Retinal pigment epithelial cell (primary cell): Measurements from ENCODE around the gene TRNT1.
A peak's percentile ranks its signal among the peaks of the same experiment; 100 is the strongest.

Experiments
- DNase-seq: peaks from one replicate; pipeline ENCODE4 v3.0.0-alpha.2; 2010; ENCODE audit warnings: low read depth
- H3K4me3 ChIP-seq: 2 replicates; pipeline ENCODE4 v1.5.1; 2011; ENCODE audit warnings: mild to moderate bottlenecking, low read length, control low read depth, moderate library complexity
- CTCF ChIP-seq: conservative IDR thresholded peaks from 2 replicates; pipeline ENCODE4 v1.5.1; 2011; ENCODE audit warnings: low read depth, low read length, control low read depth, inconsistent platforms

Gene TRNT1

GRCh38 chr3:3191675-3192285, 65.0 kb downstream of the TRNT1 start:
- DNase-seq: no peak
- H3K4me3 ChIP-seq: no peak overlapping the region
- TF ChIP-seq CTCF: no peak

- no peak overlapping the region for H3K4me3 ChIP-seq
- no peak for TF ChIP-seq CTCF
- no peak for DNase-seq
These were observed 65.5 kb downstream of the TRNT1 start for GRCh38 chr3:3192286-3192675.

- TF ChIP-seq CTCF: no peak
- H3K4me3 ChIP-seq: no peak overlapping the region
- no peak for DNase-seq
These were observed 68.1 kb downstream of the TRNT1 start for GRCh38 chr3:3194861-3195260.

- TF ChIP-seq CTCF: peak; percentile 87
- DNase-seq: no peak
- H3K4me3 ChIP-seq: no peak overlapping the region
These were observed 69.6 kb downstream of the TRNT1 start for GRCh38 chr3:3196148-3196861.
